SU-DHL-6 (cell line): Measurements from ENCODE around the gene GRPEL1.

Experiments
- H2AFZ ChIP-seq: fragments of 200-600 bp; sonication (generic); 2 replicates; pipeline ENCODE4 v1.6.1; 2014; ENCODE audit warnings: low read depth, mild to moderate bottlenecking, moderate library complexity, mixed read lengths, antibody characterized with exemption, low read length; ENCODE audit not compliant: severe bottlenecking
- H3F3A ChIP-seq: fragments of 200-600 bp; shearing (Covaris generic); 2 replicates; pipeline ENCODE4 v1.6.0; 2016; ENCODE audit warnings: antibody characterized with exemption, mild to moderate bottlenecking; ENCODE audit not compliant: insufficient read depth
- H3K27ac ChIP-seq: fragments of 200-600 bp; sonication (generic); 2 replicates; pipeline ENCODE4 v1.5.1; 2016; ENCODE audit warnings: low read depth, mild to moderate bottlenecking, low read length, moderate library complexity, mixed read lengths
- H3K27me3 ChIP-seq: fragments of 200-600 bp; sonication (generic), shearing (Covaris generic); 2 replicates; pipeline ENCODE4 v1.6.0; 2014; ENCODE audit warnings: mild to moderate bottlenecking, low read length
- H3K36me3 ChIP-seq: fragments of 200-600 bp; sonication (generic); 2 replicates; pipeline ENCODE4 v1.6.1; 2014; ENCODE audit warnings: mild to moderate bottlenecking, low read length, mixed read lengths
- H3K4me2 ChIP-seq: fragments of 300-600, 200-600 bp; shearing (Covaris generic), sonication (generic); 2 replicates; pipeline ENCODE4 v1.6.0; 2014; ENCODE audit warnings: low read length, low read depth, mild to moderate bottlenecking; ENCODE audit not compliant: poor library complexity, severe bottlenecking
- H3K4me3 ChIP-seq: fragments of 200-600 bp; sonication (generic); 2 replicates; pipeline ENCODE4 v1.5.1; 2014; ENCODE audit warnings: antibody characterized with exemption, low read length, mild to moderate bottlenecking, mixed read lengths; ENCODE audit not compliant: insufficient read depth, poor library complexity, severe bottlenecking
- H3K79me2 ChIP-seq: fragments of 200-600 bp; sonication (generic); 2 replicates; pipeline ENCODE4 v1.6.1; 2014; ENCODE audit warnings: mild to moderate bottlenecking, low read length, moderate library complexity; ENCODE audit not compliant: insufficient read depth
- H3K9ac ChIP-seq: fragments of 200-600 bp; sonication (generic); 2 replicates; pipeline ENCODE4 v1.7.0; 2014; ENCODE audit warnings: mild to moderate bottlenecking, low read length
- H3K9me2 ChIP-seq: fragments of 200-600 bp; sonication (generic); replicated peaks from 2 replicates; pipeline ENCODE4 v1.6.1; 2014; ENCODE audit warnings: low read length; ENCODE audit not compliant: insufficient read depth
- H3K9me3 ChIP-seq: fragments of 200-600 bp; sonication (generic); 2 replicates; pipeline ENCODE4 v1.6.1; 2014; ENCODE audit warnings: low read length, mixed read lengths; ENCODE audit not compliant: insufficient read depth
- H4K20me1 ChIP-seq: fragments of 200-600 bp; sonication (generic); 2 replicates; pipeline ENCODE4 v1.6.1; 2014; ENCODE audit warnings: low read depth, mild to moderate bottlenecking, antibody characterized with exemption, low read length, moderate library complexity, mixed read lengths
- CTCF ChIP-seq: fragments of 200-600 bp; sonication (generic); IDR thresholded peaks from one replicate; pipeline ENCODE4 v1.5.1; 2017; ENCODE audit warnings: antibody characterized with exemption, mild to moderate bottlenecking, low read length, moderate library complexity; ENCODE audit not compliant: insufficient read depth, poor library complexity, severe bottlenecking
- EZH2phosphoT487 ChIP-seq: fragments of 200-600 bp; sonication (generic), shearing (Covaris generic); conservative IDR thresholded peaks from 2 replicates; pipeline ENCODE4 v1.6.1; 2018; ENCODE audit warnings: mild to moderate bottlenecking, antibody characterized with exemption, low read length, moderate library complexity, mixed read lengths

The GRPEL1 gene

DNA sequence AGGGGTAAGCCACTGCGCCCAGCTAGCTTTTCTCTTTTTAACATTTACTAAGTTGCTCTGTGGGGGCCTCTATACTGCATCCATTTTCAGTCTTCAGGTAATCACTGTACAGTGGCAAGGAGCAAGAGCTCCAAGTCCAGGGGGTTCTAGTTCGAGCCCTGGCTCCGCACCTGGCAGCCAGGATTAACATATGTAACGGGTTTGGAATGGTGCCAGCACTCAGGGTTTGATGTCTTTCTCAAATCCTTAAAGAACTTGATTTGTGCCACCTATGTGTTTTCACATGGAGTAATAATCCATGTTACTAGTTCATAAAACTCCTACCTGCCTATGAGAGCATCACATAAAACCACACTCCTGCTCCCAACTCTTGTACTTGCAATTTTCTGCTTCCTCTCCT is 4.5 kb downstream of the GRPEL1 start:
- H3K36me3 ChIP-seq: peaks cover 17% of the 10 kb centered on the region
- no peak overlapping the region for H3K27ac ChIP-seq
- H4K20me1 ChIP-seq: no peaks in the 10 kb centered on the region; the same call in 1 of the 2 replicates
- H3K4me2 ChIP-seq: no peak overlapping the region
- H3K9ac ChIP-seq: no peak overlapping the region
- H3K9me3 ChIP-seq: no peaks in the 10 kb centered on the region
- H3K79me2 ChIP-seq: peaks cover 43% of the 10 kb centered on the region
- H3K4me3 ChIP-seq: no peak overlapping the region
- H3K9me2 ChIP-seq: no peaks in the 10 kb centered on the region
- no peaks in the 10 kb centered on the region for H3K27me3 ChIP-seq
- H2AFZ ChIP-seq: no peak overlapping the region
- TF ChIP-seq EZH2phosphoT487: no peak
- no peak for TF ChIP-seq CTCF
- 0 out of 2 replicates have a peak, but pooled peaks cover 4% of the 10 kb centered on the region for H3F3A ChIP-seq

DNA sequence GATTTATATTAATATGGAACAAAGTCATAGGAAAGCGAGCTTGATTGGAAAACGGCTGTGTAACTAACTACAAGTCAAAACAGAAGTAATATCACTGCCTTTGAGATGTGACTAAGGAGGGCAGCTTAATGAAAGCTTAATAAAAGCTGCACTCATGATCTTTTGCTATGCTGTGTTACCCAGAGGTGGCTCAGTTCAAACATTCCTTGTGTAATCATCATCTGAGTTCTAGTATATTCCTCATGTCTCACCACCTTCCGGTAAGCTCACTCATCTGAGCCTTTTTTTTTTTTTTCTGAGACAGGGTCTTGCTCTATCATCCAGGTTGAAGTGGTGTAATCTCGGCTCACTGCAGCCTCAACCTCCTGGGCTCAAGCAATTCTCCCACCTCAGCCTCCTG is 5.0 kb downstream of the GRPEL1 start:
- no peaks in the 10 kb centered on the region; the same call in 1 of the 2 replicates for H4K20me1 ChIP-seq
- peaks cover 43% of the 10 kb centered on the region for H3K79me2 ChIP-seq
- no peaks in the 10 kb centered on the region for H3K27me3 ChIP-seq
- 0 out of 2 replicates have a peak, but pooled peaks cover 4% of the 10 kb centered on the region for H3F3A ChIP-seq
- no peak overlapping the region for H3K4me2 ChIP-seq
- no peak overlapping the region for H2AFZ ChIP-seq
- no peak overlapping the region for H3K9ac ChIP-seq
- H3K27ac ChIP-seq: no peak overlapping the region
- peaks cover 17% of the 10 kb centered on the region for H3K36me3 ChIP-seq
- no peaks in the 10 kb centered on the region for H3K9me3 ChIP-seq
- TF ChIP-seq CTCF (no peak), EZH2phosphoT487 (no peak)
- H3K9me2 ChIP-seq: no peaks in the 10 kb centered on the region
- H3K4me3 ChIP-seq: no peak overlapping the region

DNA sequence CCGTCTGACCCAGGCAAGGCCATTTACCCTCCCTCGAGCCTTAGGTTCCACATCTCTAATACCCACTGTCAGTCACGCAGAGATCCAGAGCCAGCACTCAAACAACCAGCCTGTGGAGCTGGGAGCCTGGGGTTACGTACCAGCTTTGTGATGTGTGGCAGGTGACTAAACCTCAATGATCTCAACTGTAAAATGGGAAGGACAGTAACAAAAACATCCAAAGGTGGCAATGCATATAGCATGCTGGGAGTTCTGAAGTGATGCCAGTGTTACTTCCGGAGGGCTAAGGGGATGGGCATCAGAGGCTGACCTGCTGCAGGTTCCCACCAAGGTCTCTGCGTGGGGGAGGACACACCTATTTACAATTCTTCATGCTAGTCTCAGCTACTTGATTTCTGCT is 6.0 kb downstream of the GRPEL1 start:
- no peak overlapping the region for H2AFZ ChIP-seq
- H3K27me3 ChIP-seq: no peaks in the 10 kb centered on the region
- H4K20me1 ChIP-seq: no peaks in the 10 kb centered on the region; the same call in 1 of the 2 replicates
- no peaks in the 10 kb centered on the region for H3K9me3 ChIP-seq
- peaks cover 33% of the 10 kb centered on the region for H3K79me2 ChIP-seq
- H3K9ac ChIP-seq: no peak overlapping the region
- no peak overlapping the region for H3K4me2 ChIP-seq
- no peaks in the 10 kb centered on the region for H3K9me2 ChIP-seq
- TF ChIP-seq CTCF (no peak), EZH2phosphoT487 (no peak)
- H3K36me3 ChIP-seq: peaks cover 17% of the 10 kb centered on the region
- peaks cover 8% of the 10 kb centered on the region; the same call in 1 of the 2 replicates for H3F3A ChIP-seq
- no peak overlapping the region for H3K4me3 ChIP-seq
- no peak overlapping the region for H3K27ac ChIP-seq
